ENCODE results near the gene APBB3.

- no peak for TF ChIP-seq POLR2AphosphoS5 (IDR thresholded peaks at IDR 0.05; ENCODE audit: low read depth, low read length)
- TF ChIP-seq REST (IDR thresholded peaks at IDR 0.05; ENCODE audit: insufficient read depth in 1 of 2, low read depth in 2 of 2, low read length in 2 of 2) = no peak
- no peak for TF ChIP-seq SIN3A (IDR thresholded peaks at IDR 0.05; ENCODE audit: borderline replicate concordance, insufficient read depth, low read length)
These were observed 9.8 kb upstream of the APBB3 start for GRCh38 chr5:140574165-140574564.
